Motor neuron (in vitro differentiated cells): ENCODE measurements around the gene DDX60. TPM values are rescaled to one million over a fixed set of nuclear protein-coding genes. Genes with fewer than 3 reads are reported as not detected.

Experiments
- ATAC-seq, 8 experiments: fragments of 200-7000 bp; cut with Tn5 transposase; replicated peaks in 6 of 8; 2 replicates each; pipeline ENCODE4 v1.8.0; 2021; ENCODE audit warnings: mild to moderate bottlenecking in 8 of 8, moderate library complexity in 8 of 8
- H3K27ac ChIP-seq, 2 donors: fragments of 250-450 bp; sonication (Bioruptor Pico); 2 replicates each; pipeline ENCODE4 v1.9.0; 2021; ENCODE audit warnings: antibody characterized with exemption in 2 of 2, mild to moderate bottlenecking in 2 of 2, moderate library complexity in 1 of 2
- H3K4me1 ChIP-seq, 2 donors: fragments of 250-450 bp; sonication (Bioruptor Pico); replicated peaks in 1 of 2; 2 replicates each; pipeline ENCODE4 v1.6.1; 2021; ENCODE audit warnings: antibody characterized with exemption in 2 of 2, mild to moderate bottlenecking in 2 of 2, moderate library complexity in 1 of 2
- H3K4me3 ChIP-seq, 5 donors: fragments of 250-450 bp; sonication (Bioruptor Pico); 2 replicates each; pipeline ENCODE4 v1.9.0; 2021; ENCODE audit warnings: antibody characterized with exemption in 5 of 5, mild to moderate bottlenecking in 5 of 5, moderate library complexity in 4 of 5
- WGBS, 10 experiments: fragments of 450-650 bp; shearing (Covaris generic); methylation state at CpG; one replicate each; pipeline ENCODE4 v1.0.0; 2022; 5-methylcytosine and 5-hydroxymethylcytosine counted together
- in situ Hi-C, 9 experiments: fragments of 400-800 bp; cut with MboI; loops; one replicate each; pipeline ENCODE4 v1.15.0; 2021; ENCODE audit warnings: low sequenced_read_pairs in 9 of 9, low pct_unique_long_range_greater_than_20kb in 2 of 9; ENCODE audit not compliant: unreplicated experiment in 9 of 9
- total RNA-seq, 8 experiments: library from RNA; unstranded; fragments of 300-600 nt; gene quantifications; 2 replicates each; pipeline versions ENCODE4 v1.2.3 to v1.2.4, GENCODE V29; 2022

Gene DDX60
- total RNA-seq, 8 experiments from 2014 or later = 0.09 to 36.4 (median 1.4) TPM

DNA sequence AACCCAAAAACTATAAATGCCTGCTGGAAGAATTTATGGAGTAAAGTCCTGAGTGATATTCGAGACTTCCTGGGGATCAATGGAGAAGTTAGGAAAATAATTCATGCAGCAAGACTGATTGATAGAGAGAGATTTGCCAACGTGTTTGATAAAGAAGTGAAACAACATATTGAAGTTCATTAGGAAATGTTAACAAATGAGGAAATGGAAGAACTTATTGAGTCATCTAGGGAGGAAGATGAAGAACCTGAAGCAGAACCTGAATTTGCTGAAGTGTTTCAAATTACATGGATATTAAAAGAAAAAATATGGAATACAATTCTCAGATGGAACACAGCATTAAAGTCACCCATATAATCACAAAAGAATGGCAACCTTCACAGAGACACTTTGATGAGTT lies 39.0 kb downstream of the DDX60 start:
- ATAC-seq = no peak
- Histone ChIP-seq H3K4me1 (no peaks in the 10 kb centered on the region), H3K27ac (no peak overlapping the region), H3K4me3 (no peak overlapping the region)
- 25 to 85% (median 71%) methylated on average over 1 to 2 of the region's 2 CpGs for WGBS, 10 experiments
- in situ Hi-C loops = no loop called here

- no peak for ATAC-seq
- in situ Hi-C loops = no loop called here
- no peaks in the 10 kb centered on the region for H3K4me1 ChIP-seq
- H3K4me3 ChIP-seq = no peak overlapping the region
- no peak overlapping the region for H3K27ac ChIP-seq
- WGBS, 10 experiments = 29 to 100% (median 84%) methylated on average over 1 to 2 of the region's 2 CpGs
Observed at GRCh38 chr4:168275836-168276235, 42.7 kb downstream of the DDX60 start.

DNA sequence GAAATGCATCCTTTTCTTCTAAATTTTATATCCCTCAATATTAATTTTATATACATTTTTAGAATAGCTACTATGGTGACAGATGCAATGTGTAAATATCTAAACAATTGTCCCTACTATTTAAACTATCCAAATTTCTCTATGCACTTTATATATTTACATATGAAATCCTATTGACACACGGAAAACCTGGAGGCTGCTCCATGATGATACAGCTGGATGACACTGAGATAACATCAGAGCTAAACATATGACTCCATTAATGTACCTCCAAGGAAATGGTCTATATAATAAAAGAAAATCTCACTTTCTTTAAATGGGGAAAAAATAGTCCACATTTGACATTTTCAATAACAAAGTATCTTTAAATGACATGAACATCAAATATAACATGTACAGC lies 43.7 kb downstream of the DDX60 start:
- in situ Hi-C loops = no loop called here
- Histone ChIP-seq H3K4me3 (no peak overlapping the region), H3K4me1 (no peaks in the 10 kb centered on the region), H3K27ac (no peak overlapping the region)
- 50 to 91% (median 80%) methylated on average over 1 of the region's 1 CpG; no CpG with 5 or more reads in 3 of the 10 experiments for WGBS, 10 experiments
- ATAC-seq = no peak

DNA sequence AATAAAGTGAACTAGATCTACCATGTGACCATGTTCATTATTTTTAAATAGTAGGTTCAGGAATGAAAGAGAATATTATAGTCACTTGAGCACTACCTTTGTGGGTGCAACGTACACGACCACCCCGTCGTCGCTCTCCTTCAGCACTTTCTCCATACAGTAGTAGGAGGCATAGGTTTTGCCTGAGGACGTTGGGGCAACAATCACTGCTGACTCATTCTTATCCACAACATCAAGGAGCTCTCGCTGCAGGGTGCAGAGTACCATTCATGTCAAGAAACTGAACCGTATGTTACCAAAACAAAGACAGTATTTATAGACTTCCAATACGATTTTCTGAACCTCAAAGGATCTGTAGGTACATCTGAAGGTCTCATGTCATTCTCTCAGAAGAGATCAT lies 44.7 kb downstream of the DDX60 start:
- 65 to 97% (median 86%) methylated on average over 3 to 7 of the region's 9 CpGs; no CpG with 5 or more reads in 4 of the 10 experiments for WGBS, 10 experiments
- in situ Hi-C loops = no loop called here
- no peaks in the 10 kb centered on the region for H3K4me1 ChIP-seq
- H3K27ac ChIP-seq = no peak overlapping the region
- ATAC-seq = no peak
- no peak overlapping the region for H3K4me3 ChIP-seq

GRCh38 chr4:168272488-168272887 lies 46.1 kb downstream of the DDX60 start:
- ATAC-seq = no peak
- no peak overlapping the region for H3K27ac ChIP-seq
- H3K4me1 ChIP-seq = no peaks in the 10 kb centered on the region
- WGBS, 10 experiments = 80 to 100% (median 97%) methylated on average over 1 to 2 of the region's 2 CpGs; no CpG with 5 or more reads in 4 of the 10 experiments
- in situ Hi-C loops = no loop called here
- no peak overlapping the region for H3K4me3 ChIP-seq

DNA sequence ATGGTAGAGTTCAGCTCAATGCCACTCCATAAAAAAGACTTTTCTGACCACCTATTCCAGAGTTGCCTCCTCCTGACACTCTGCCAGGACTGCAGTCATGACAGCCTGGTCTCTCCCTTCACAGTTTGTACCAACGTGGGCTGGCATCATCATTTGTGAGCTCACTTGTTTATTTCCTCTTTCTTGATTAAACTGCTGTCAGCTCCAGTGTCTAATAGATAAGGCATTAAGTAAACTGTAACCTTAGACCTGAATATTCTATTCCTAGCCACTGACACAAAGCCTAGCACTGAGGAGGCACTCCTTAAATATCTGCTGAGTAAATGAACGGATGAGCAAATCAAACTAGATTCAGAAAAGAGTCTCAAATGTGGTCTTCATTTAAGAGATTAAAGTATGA lies 48.7 kb downstream of the DDX60 start:
- 14 to 100% (median 77%) methylated on average over 1 to 2 of the region's 2 CpGs; no CpG with 5 or more reads in 3 of the 10 experiments for WGBS, 10 experiments

DNA sequence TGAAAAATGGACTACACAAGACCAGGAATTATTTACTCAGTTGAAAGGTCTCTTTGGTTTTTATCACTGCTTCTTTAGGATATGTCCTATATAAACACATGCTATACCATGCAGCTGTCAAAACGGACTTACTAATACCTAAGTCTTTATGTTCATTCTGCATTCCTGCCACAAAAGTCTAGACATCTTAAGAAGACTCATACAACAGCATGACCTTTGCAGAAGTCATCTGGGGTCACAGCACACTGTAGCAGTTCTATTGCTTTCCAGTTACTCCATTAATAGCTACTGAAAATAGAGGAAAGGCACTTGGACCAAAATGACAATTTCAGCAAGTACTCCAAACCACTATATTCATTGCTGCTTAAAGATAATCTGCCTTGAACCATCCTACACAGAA lies 53.2 kb downstream of the DDX60 start:
- WGBS, 10 experiments = 33 to 100% (median 92%) methylated on average over 1 of the region's 1 CpG; no CpG with 5 or more reads in 4 of the 10 experiments
- no peak overlapping the region for H3K4me3 ChIP-seq
- H3K4me1 ChIP-seq = no peaks in the 10 kb centered on the region
- no peak for ATAC-seq
- in situ Hi-C loops = no loop called here
- H3K27ac ChIP-seq = no peak overlapping the region

More for the DNA sequence above, 48.7 kb downstream of the DDX60 start:
- Histone ChIP-seq H3K4me3 (no peak overlapping the region), H3K4me1 (no peaks in the 10 kb centered on the region), H3K27ac (no peak overlapping the region)
- ATAC-seq = peak in 1 of 8 experiments; percentile 99
- in situ Hi-C loops = no loop called here

DNA sequence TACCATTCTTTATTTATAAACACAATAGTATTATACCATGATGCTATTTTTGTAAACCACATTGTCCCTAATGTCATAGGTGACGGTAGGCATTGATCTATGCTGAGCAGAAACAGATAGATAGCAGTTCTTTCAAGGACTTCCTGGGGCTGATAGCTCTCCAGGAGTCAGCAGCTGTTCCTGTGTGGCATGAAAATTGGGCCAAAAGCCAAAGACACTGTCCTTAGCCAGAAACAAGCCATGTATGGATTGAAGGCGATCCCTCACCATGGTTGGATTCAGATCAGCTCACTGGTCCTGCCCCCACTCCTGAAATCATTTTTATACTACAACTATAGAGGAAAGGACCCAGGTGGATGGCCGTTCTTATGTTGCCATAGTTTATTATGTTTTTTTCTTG lies 53.6 kb downstream of the DDX60 start:
- no peak for ATAC-seq
- no peak overlapping the region for H3K27ac ChIP-seq
- H3K4me3 ChIP-seq = no peak overlapping the region
- WGBS, 10 experiments = 0 to 100% (median 70%) methylated on average over 1 to 3 of the region's 3 CpGs; no CpG with 5 or more reads in 1 of the 10 experiments
- in situ Hi-C loops = no loop called here
- no peaks in the 10 kb centered on the region for H3K4me1 ChIP-seq

DNA sequence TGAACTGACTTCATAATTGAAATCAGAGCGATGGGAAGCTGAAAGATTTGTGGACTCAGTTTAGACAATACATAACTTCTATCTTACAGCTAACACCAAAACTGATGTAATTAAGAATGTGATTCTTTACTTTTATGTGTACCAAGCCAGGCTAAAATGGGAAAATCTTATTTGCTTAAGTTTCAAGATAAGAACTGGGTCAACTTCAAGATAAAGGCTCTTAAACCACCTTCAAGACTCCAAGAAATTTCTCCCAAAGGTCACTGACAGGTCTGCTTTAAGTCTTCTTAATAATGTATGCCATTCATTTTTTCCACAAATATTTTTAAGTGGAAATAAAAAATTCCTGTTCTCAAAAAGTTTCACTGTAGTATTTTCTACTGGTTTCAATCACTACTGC lies 55.5 kb downstream of the DDX60 start:
- 75 to 100% (median 92%) methylated on average over 1 of the region's 1 CpG; no CpG with 5 or more reads in 1 of the 10 experiments for WGBS, 10 experiments
- in situ Hi-C loops = no loop called here
- Histone ChIP-seq H3K4me3 (no peak overlapping the region), H3K4me1 (no peaks in the 10 kb centered on the region), H3K27ac (no peak overlapping the region)
- no peak for ATAC-seq

- H3K27ac ChIP-seq = no peak overlapping the region
- ATAC-seq = no peak
- no peak overlapping the region for H3K4me3 ChIP-seq
- 20 to 100% (median 79%) methylated on average over 1 of the region's 1 CpG; no CpG with 5 or more reads in 3 of the 10 experiments for WGBS, 10 experiments
- in situ Hi-C loops = no loop called here
- no peaks in the 10 kb centered on the region for H3K4me1 ChIP-seq
Observed at GRCh38 chr4:168259096-168259495, 59.5 kb downstream of the DDX60 start.

GRCh38 chr4:168257768-168258167 lies 60.8 kb downstream of the DDX60 start:
- in situ Hi-C loops = no loop called here
- no peak overlapping the region for H3K4me3 ChIP-seq
- no peak overlapping the region for H3K27ac ChIP-seq
- WGBS, 10 experiments = 94 to 100% (median 100%) methylated on average over 1 to 4 of the region's 4 CpGs; no CpG with 5 or more reads in 1 of the 10 experiments
- H3K4me1 ChIP-seq = no peaks in the 10 kb centered on the region
- no peak for ATAC-seq

- Histone ChIP-seq H3K4me3 (no peak overlapping the region), H3K27ac (no peak overlapping the region), H3K4me1 (no peaks in the 10 kb centered on the region)
- in situ Hi-C loops = no loop called here
- WGBS, 10 experiments = 15 to 100% (median 71%) methylated on average over 1 to 3 of the region's 3 CpGs; no CpG with 5 or more reads in 2 of the 10 experiments
- ATAC-seq = peak in 1 of 8 experiments; percentile 41
Observed at GRCh38 chr4:168248176-168248710, 70.3 kb downstream of the DDX60 start.

GRCh38 chr4:168247603-168248002 lies 70.9 kb downstream of the DDX60 start:
- ATAC-seq = no peak
- WGBS, 10 experiments = 76 to 100% (median 90%) methylated on average over 1 to 5 of the region's 5 CpGs
- in situ Hi-C loops = no loop called here

GRCh38 chr4:168241953-168242352 lies 76.6 kb downstream of the DDX60 start:
- 20 to 100% (median 92%) methylated on average over 1 to 2 of the region's 3 CpGs; no CpG with 5 or more reads in 2 of the 10 experiments for WGBS, 10 experiments
- in situ Hi-C loops = no loop called here

More at GRCh38 chr4:168247603-168248002, 70.9 kb downstream of the DDX60 start:
- Histone ChIP-seq H3K4me1 (no peaks in the 10 kb centered on the region), H3K4me3 (no peak overlapping the region), H3K27ac (no peak overlapping the region)

More at GRCh38 chr4:168241953-168242352, 76.6 kb downstream of the DDX60 start:
- no peak for ATAC-seq
- no peak overlapping the region for H3K27ac ChIP-seq
- H3K4me1 ChIP-seq = no peaks in the 10 kb centered on the region
- no peak overlapping the region for H3K4me3 ChIP-seq
